K562 treated with DMSO at 1 percent for 4 hours (cell line): ENCODE data around the gene GBP2. TPM values are rescaled to one million over a fixed set of nuclear protein-coding genes. Genes with fewer than 3 reads are reported as not detected.

Experiments
- total RNA-seq: library from RNA; unstranded; fragments of 300-600 nt; gene quantifications from 2 replicates; pipeline ENCODE4 v1.2.3, GENCODE V29; 2022; ENCODE audit not compliant: insufficient read depth

GBP2 gene, protein sequence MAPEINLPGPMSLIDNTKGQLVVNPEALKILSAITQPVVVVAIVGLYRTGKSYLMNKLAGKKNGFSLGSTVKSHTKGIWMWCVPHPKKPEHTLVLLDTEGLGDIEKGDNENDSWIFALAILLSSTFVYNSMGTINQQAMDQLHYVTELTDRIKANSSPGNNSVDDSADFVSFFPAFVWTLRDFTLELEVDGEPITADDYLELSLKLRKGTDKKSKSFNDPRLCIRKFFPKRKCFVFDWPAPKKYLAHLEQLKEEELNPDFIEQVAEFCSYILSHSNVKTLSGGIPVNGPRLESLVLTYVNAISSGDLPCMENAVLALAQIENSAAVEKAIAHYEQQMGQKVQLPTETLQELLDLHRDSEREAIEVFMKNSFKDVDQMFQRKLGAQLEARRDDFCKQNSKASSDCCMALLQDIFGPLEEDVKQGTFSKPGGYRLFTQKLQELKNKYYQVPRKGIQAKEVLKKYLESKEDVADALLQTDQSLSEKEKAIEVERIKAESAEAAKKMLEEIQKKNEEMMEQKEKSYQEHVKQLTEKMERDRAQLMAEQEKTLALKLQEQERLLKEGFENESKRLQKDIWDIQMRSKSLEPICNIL
- total RNA-seq = 15.2 and 15.6 TPM in 2 replicates

GRCh38 chr1:89125913-89126580 lies at the start of gene GBP2:
GBP2 (minus strand) TSS chr1:89126114; CDS start chr1:89121966, 4,148 bp downstream.

GRCh38 chr1:89065079-89065868 lies 60.6 kb downstream of the GBP2 start, which contains the start of gene GBP1:
GBP1 (minus strand) TSS chr1:89065208; CDS start chr1:89063234, 1,974 bp downstream.

Other genes with a start within 250 kb of the GBP2 start
- gene GTF2B, start 234.5 kb downstream of the GBP2 start, total RNA-seq = 32.3 and 42.9 TPM in 2 replicates
- gene KYAT3, start 133.5 kb downstream of the GBP2 start, total RNA-seq = 14.1 and 16.9 TPM in 2 replicates
- 3.6 and 4.0 TPM in 2 replicates for gene RBMXL1, start 133.5 kb downstream of the GBP2 start, total RNA-seq
- not detected in 2 replicates for gene GBP3, start 103.2 kb downstream of the GBP2 start, total RNA-seq
- gene GBP1, start 60.9 kb downstream of the GBP2 start, total RNA-seq = not detected in 2 replicates
- gene GBP7, start 49.9 kb upstream of the GBP2 start, total RNA-seq = not detected in 2 replicates
- 0.08 TPM in 1 of 2 replicates, not detected in the other for gene GBP4, start 72.8 kb upstream of the GBP2 start, total RNA-seq
- 0.59 and 2.4 TPM in 2 replicates for gene GBP5, start 146.7 kb upstream of the GBP2 start, total RNA-seq
- gene GBP6, start 237.9 kb upstream of the GBP2 start, total RNA-seq = not detected in 2 replicates